ENCODE measurements around the gene VPS51. TPM values are rescaled to one million over a fixed set of nuclear protein-coding genes. Genes with fewer than 3 reads are reported as not detected.

Gene VPS51
- total RNA-seq, 1 experiment from 2014 or later = 89.5 TPM

- intact Hi-C loops (cut with micrococcal nuclease) = loop anchor here (5.0 to 10.0 kb wide), 2 partner anchors 69 to 199 kb away; partner anchors contain the start of genes ATG2A and CAPN1
- peaks cover 0 to 13% of the 10 kb centered on the region in 2 experiments; a peak in 2 of 4 replicates for H3K36me3 ChIP-seq (ENCODE audit: control insufficient read depth in 1 of 2, insufficient read depth in 2 of 2, low read length in 2 of 2)
- no TSS peak for BruUV-seq (replicated peaks)
- H3K9ac ChIP-seq (ENCODE audit: low read length) = peak overlapping the region; percentile 68
- no peaks in the 10 kb centered on the region for H4K20me1 ChIP-seq (ENCODE audit: insufficient read depth)
- H3K79me2 ChIP-seq (ENCODE audit: insufficient read depth, low read length) = peaks cover 21% of the 10 kb centered on the region
- ChIA-PET RAD21 (ENCODE audit: low non-redundant PET in 1 of 2, low total read pairs in 2 of 2, uncharacterized antibody in 2 of 2, unreplicated experiment in 2 of 2) (no interaction called here), CTCF (interaction anchor here (1.0 to 3.2 kb wide), 9 partner anchors 9 to 269 kb away, joined by 3 to 20 read pairs (median 4); partner anchors contain the start of genes ARL2, CAPN1, CDC42BPG and FAU), POLR2A (interaction anchor here (1.3 to 1.7 kb wide), 2 partner anchors 9 to 194 kb away, joined by 3 to 15 read pairs; partner anchors contain the start of genes FAU and MRPL49)
- peak overlapping the region; percentile 66 to 76 for H3K4me3 ChIP-seq (replicated peaks in 1 of 2; ENCODE audit: low read depth in 1 of 2, low read length in 2 of 2)
- peak overlapping the region; percentile 82 for H3K27ac ChIP-seq (ENCODE audit: low read depth, low read length)
- H3K9me2 ChIP-seq (ENCODE audit: insufficient read depth) = no peaks in the 10 kb centered on the region
- ATAC-seq = no peak
- H3K4me2 ChIP-seq (ENCODE audit: low read length) = peak overlapping the region; percentile 92
- H2AFZ ChIP-seq (ENCODE audit: low read depth, low read length, poor library complexity, severe bottlenecking) = no peak overlapping the region
- peaks cover 22 to 52% of the 10 kb centered on the region in 2 experiments for H3K4me1 ChIP-seq (ENCODE audit: control insufficient read depth in 1 of 2, insufficient read depth in 2 of 2, low read length in 2 of 2)
- no peak for DNase-seq (ENCODE audit: low read depth, low spot score)
- TF ChIP-seq EGR1 (IDR thresholded peaks at IDR 0.05; ENCODE audit: low read depth) = no peak
- TF ChIP-seq ZBTB33 (IDR thresholded peaks at IDR 0.05; ENCODE audit: extremely low read depth, insufficient replicate concordance, low read length) = no peak
- no peak for TF ChIP-seq EZH2phosphoT487 (IDR thresholded peaks at IDR 0.05; ENCODE audit: borderline replicate concordance)
- TF ChIP-seq, protein P1, sequence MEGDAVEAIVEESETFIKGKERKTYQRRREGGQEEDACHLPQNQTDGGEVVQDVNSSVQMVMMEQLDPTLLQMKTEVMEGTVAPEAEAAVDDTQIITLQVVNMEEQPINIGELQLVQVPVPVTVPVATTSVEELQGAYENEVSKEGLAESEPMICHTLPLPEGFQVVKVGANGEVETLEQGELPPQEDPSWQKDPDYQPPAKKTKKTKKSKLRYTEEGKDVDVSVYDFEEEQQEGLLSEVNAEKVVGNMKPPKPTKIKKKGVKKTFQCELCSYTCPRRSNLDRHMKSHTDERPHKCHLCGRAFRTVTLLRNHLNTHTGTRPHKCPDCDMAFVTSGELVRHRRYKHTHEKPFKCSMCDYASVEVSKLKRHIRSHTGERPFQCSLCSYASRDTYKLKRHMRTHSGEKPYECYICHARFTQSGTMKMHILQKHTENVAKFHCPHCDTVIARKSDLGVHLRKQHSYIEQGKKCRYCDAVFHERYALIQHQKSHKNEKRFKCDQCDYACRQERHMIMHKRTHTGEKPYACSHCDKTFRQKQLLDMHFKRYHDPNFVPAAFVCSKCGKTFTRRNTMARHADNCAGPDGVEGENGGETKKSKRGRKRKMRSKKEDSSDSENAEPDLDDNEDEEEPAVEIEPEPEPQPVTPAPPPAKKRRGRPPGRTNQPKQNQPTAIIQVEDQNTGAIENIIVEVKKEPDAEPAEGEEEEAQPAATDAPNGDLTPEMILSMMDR (IDR thresholded peaks at IDR 0.05 in 2 of 3, conservative IDR thresholded peaks at IDR 0.05 in 1 of 3; ENCODE audit: borderline replicate concordance in 1 of 3, insufficient read depth in 1 of 3, low read depth in 2 of 3, low read length in 2 of 3) = no peak
- TF ChIP-seq POLR2AphosphoS5 (IDR thresholded peaks at IDR 0.05; ENCODE audit: low read depth, low read length) = no peak
- TF ChIP-seq MAX (IDR thresholded peaks at IDR 0.05) = no peak
- no peak for TF ChIP-seq ZNF274 (IDR thresholded peaks at IDR 0.05; ENCODE audit: low read depth, low read length)
- TF ChIP-seq ELF1 (IDR thresholded peaks at IDR 0.05; ENCODE audit: borderline replicate concordance, low read depth) = no peak
- TF ChIP-seq JUND (IDR thresholded peaks at IDR 0.05) = no peak
- H3K9me3 ChIP-seq (ENCODE audit: control insufficient read depth in 1 of 2, insufficient read depth in 1 of 2, low read depth in 1 of 2, low read length in 2 of 2) = no peaks in the 10 kb centered on the region
- no peaks in the 10 kb centered on the region for H3K27me3 ChIP-seq (ENCODE audit: insufficient read depth, low read length)
Observed at GRCh38 chr11:65113361-65113756, 17.3 kb downstream of the VPS51 start.

Measured in HCT116 (cell line).